Measurements from ENCODE around the gene DPM2.

GRCh38 chr9:127913682-127914081, 24.0 kb downstream of the DPM2 start:
- TF ChIP-seq POLR2A (IDR thresholded peaks at IDR 0.05) (no peak), CTCF (IDR thresholded peaks at IDR 0.05) (no peak)
